GM12865 (cell line): ENCODE measurements around the gene CLNK.

Source experiments
- DNase-seq: peaks from one replicate; pipeline ENCODE4 v3.0.0; 2010; ENCODE audit warnings: low read depth
- H3K4me3 ChIP-seq: 2 replicates; pipeline ENCODE4 v1.5.1; 2011; ENCODE audit warnings: mild to moderate bottlenecking, low read depth, low read length, control low read depth
- CTCF ChIP-seq: IDR thresholded peaks from 2 replicates; pipeline ENCODE4 v1.5.1; 2011; ENCODE audit warnings: low read length, control low read depth, low read depth, inconsistent platforms; ENCODE audit not compliant: insufficient read depth; ENCODE audit errors: missing control alignments

CLNK gene

GRCh38 chr4:10524196-10524833 lies 160.3 kb downstream of the CLNK start:
- no peak for DNase-seq
- no peak overlapping the region for H3K4me3 ChIP-seq
- TF ChIP-seq CTCF, result no peak

GRCh38 chr4:10521424-10521823 lies 163.1 kb downstream of the CLNK start:
- no peak overlapping the region for H3K4me3 ChIP-seq
- TF ChIP-seq CTCF, result no peak
- DNase-seq, result no peak

- H3K4me3 ChIP-seq, result no peak overlapping the region
- TF ChIP-seq CTCF, result no peak
- DNase-seq, result no peak
These were observed 174.8 kb downstream of the CLNK start for GRCh38 chr4:10509733-10510132.

GRCh38 chr4:10506077-10506476 lies 178.5 kb downstream of the CLNK start:
- H3K4me3 ChIP-seq, result no peak overlapping the region
- no peak for TF ChIP-seq CTCF
- DNase-seq, result no peak

GRCh38 chr4:10504570-10505179 lies 179.9 kb downstream of the CLNK start:
- TF ChIP-seq CTCF, result no peak
- no peak for DNase-seq
- H3K4me3 ChIP-seq, result no peak overlapping the region

GRCh38 chr4:10502717-10503116 lies 181.9 kb downstream of the CLNK start:
- no peak for TF ChIP-seq CTCF
- no peak for DNase-seq
- no peak overlapping the region for H3K4me3 ChIP-seq

- no peak for DNase-seq
- TF ChIP-seq CTCF, result no peak
- H3K4me3 ChIP-seq, result no peak overlapping the region
These were observed 183.8 kb downstream of the CLNK start for GRCh38 chr4:10500776-10501175.
